ENCODE data around the gene RGS12.

The RGS12 gene

GRCh38 chr4:3261411-3262207 lies 31.2 kb upstream of the RGS12 start:
- Histone ChIP-seq H3K4me1 (ENCODE audit: low read length) (peaks cover 20% of the 10 kb centered on the region), H3K27me3 (ENCODE audit: low read depth, low read length) (no peaks in the 10 kb centered on the region), H3K9ac (ENCODE audit: low read length) (no peak overlapping the region), H3K9me3 (ENCODE audit: insufficient read depth, low read length) (no peaks in the 10 kb centered on the region), H3K4me2 (ENCODE audit: low read length) (no peak overlapping the region), H4K20me1 (ENCODE audit: insufficient read depth, low read length) (no peaks in the 10 kb centered on the region; the same call in 1 of the 2 replicates), H2AFZ (ENCODE audit: low read depth, low read length) (no peak overlapping the region), H3K27ac (ENCODE audit: low read length) (no peak overlapping the region), H3K4me3 (ENCODE audit: low read length) (no peak overlapping the region), H3K79me2 (ENCODE audit: low read length) (no peaks in the 10 kb centered on the region), H3K36me3 (replicated peaks; ENCODE audit: low read depth, low read length) (peaks cover under 1% of the 10 kb centered on the region)
- TF ChIP-seq EZH2phosphoT487 (IDR thresholded peaks at IDR 0.05; ENCODE audit: low read depth): no peak
- TF ChIP-seq CTCF (IDR thresholded peaks at IDR 0.05; ENCODE audit: low read depth, low read length): no peak

- H2AFZ ChIP-seq (ENCODE audit: low read depth, low read length): no peak overlapping the region
- no peaks in the 10 kb centered on the region for H3K9me3 ChIP-seq (ENCODE audit: insufficient read depth, low read length)
- TF ChIP-seq CTCF (IDR thresholded peaks at IDR 0.05; ENCODE audit: low read depth, low read length) (no peak), EZH2phosphoT487 (IDR thresholded peaks at IDR 0.05; ENCODE audit: low read depth) (no peak)
- no peak overlapping the region for H3K9ac ChIP-seq (ENCODE audit: low read length)
- no peaks in the 10 kb centered on the region for H3K27me3 ChIP-seq (ENCODE audit: low read depth, low read length)
- H3K79me2 ChIP-seq (ENCODE audit: low read length): no peaks in the 10 kb centered on the region
- H3K27ac ChIP-seq (ENCODE audit: low read length): no peak overlapping the region
- H4K20me1 ChIP-seq (ENCODE audit: insufficient read depth, low read length): no peaks in the 10 kb centered on the region; the same call in 1 of the 2 replicates
- no peak overlapping the region for H3K4me2 ChIP-seq (ENCODE audit: low read length)
- no peaks in the 10 kb centered on the region for H3K36me3 ChIP-seq (replicated peaks; ENCODE audit: low read depth, low read length)
- no peak overlapping the region for H3K4me3 ChIP-seq (ENCODE audit: low read length)
- H3K4me1 ChIP-seq (ENCODE audit: low read length): peaks cover 11% of the 10 kb centered on the region
Measured at GRCh38 chr4:3262208-3263052, 30.4 kb upstream of the RGS12 start.

GRCh38 chr4:3263053-3263875 lies 29.6 kb upstream of the RGS12 start:
- no peaks in the 10 kb centered on the region for H4K20me1 ChIP-seq (ENCODE audit: insufficient read depth, low read length)
- no peak overlapping the region for H3K9ac ChIP-seq (ENCODE audit: low read length)
- H3K4me2 ChIP-seq (ENCODE audit: low read length): no peak overlapping the region
- no peaks in the 10 kb centered on the region for H3K79me2 ChIP-seq (ENCODE audit: low read length)
- H3K4me3 ChIP-seq (ENCODE audit: low read length): no peak overlapping the region
- no peak overlapping the region for H3K27ac ChIP-seq (ENCODE audit: low read length)
- no peaks in the 10 kb centered on the region for H3K36me3 ChIP-seq (replicated peaks; ENCODE audit: low read depth, low read length)
- TF ChIP-seq EZH2phosphoT487 (IDR thresholded peaks at IDR 0.05; ENCODE audit: low read depth) (no peak), CTCF (IDR thresholded peaks at IDR 0.05; ENCODE audit: low read depth, low read length) (no peak)
- peaks cover 3% of the 10 kb centered on the region for H3K4me1 ChIP-seq (ENCODE audit: low read length)
- H3K9me3 ChIP-seq (ENCODE audit: insufficient read depth, low read length): no peaks in the 10 kb centered on the region
- H2AFZ ChIP-seq (ENCODE audit: low read depth, low read length): no peak overlapping the region
- H3K27me3 ChIP-seq (ENCODE audit: low read depth, low read length): no peaks in the 10 kb centered on the region
